H1 (cell line): Measurements from ENCODE around the gene FAM193A. TPM values are rescaled to one million over a fixed set of nuclear protein-coding genes. Genes with fewer than 3 reads are reported as not detected.

Experiments
- CTCF ChIA-PET: fragments of 300-600 bp; sonication (Branson Sonifier 250); formaldehyde crosslinking; loops from one replicate; lab custom pipeline; 2021; ENCODE audit not compliant: partially characterized antibody; lab: Charles Lee
- POLR2A ChIA-PET: fragments of 300-600 bp; sonication (Branson Sonifier 250); formaldehyde crosslinking; loops from one replicate; lab custom pipeline; 2021; ENCODE audit warnings: inconsistent platforms; ENCODE audit not compliant: partially characterized antibody; lab: Charles Lee
- DNase-seq, 2 experiments: peaks; one replicate each; pipeline versions ENCODE4 v3.0.0 to v3.0.0-alpha.2; 2010 to 2022; ENCODE audit warnings: low spot score in 2 of 2, low read depth in 1 of 2, mixed read lengths in 1 of 2
- FAIRE-seq: peaks from 2 replicates; lab custom pipeline; 2011; peaks lifted over from hg19 to GRCh38; lab: Jason Lieb, UNC
- H2AFZ ChIP-seq: 2 replicates; pipeline ENCODE4 v1.8.1; 2012; ENCODE audit warnings: low read length, inconsistent platforms
- H2AK5ac ChIP-seq: 2 replicates; pipeline ENCODE4 v1.6.1; 2013; ENCODE audit warnings: low read depth, low read length
- H2BK120ac ChIP-seq: replicated peaks from 2 replicates; pipeline ENCODE3; 2013; ENCODE audit warnings: low read depth, low read length, inconsistent platforms
- H2BK12ac ChIP-seq: 2 replicates; pipeline ENCODE4 v1.6.1; 2013; ENCODE audit warnings: low read depth, low read length
- H2BK15ac ChIP-seq: 2 replicates; pipeline ENCODE4 v1.6.1; 2013; ENCODE audit warnings: low read length
- H2BK20ac ChIP-seq: 2 replicates; pipeline ENCODE4 v1.6.1; 2013; ENCODE audit warnings: low read length
- H2BK5ac ChIP-seq: 2 replicates; pipeline ENCODE4 v1.6.1; 2013; ENCODE audit warnings: low read depth, low read length
- H3K14ac ChIP-seq: 2 replicates; pipeline ENCODE4 v1.6.1; 2013; ENCODE audit warnings: inconsistent platforms; ENCODE audit not compliant: insufficient read length
- H3K18ac ChIP-seq: 2 replicates; pipeline ENCODE4 v1.6.1; 2013; ENCODE audit warnings: low read length; ENCODE audit errors: extremely low read depth
- H3K23ac ChIP-seq: 2 replicates; pipeline ENCODE4 v1.6.1; 2013; ENCODE audit warnings: inconsistent platforms; ENCODE audit not compliant: insufficient read length
- H3K23me2 ChIP-seq: 2 replicates; pipeline ENCODE4 v1.6.1; 2013; ENCODE audit warnings: low read depth, low read length
- H3K27ac ChIP-seq: 2 replicates; pipeline ENCODE4 v1.6.1; 2011; ENCODE audit warnings: low read depth, low read length, inconsistent platforms
- H3K27me3 ChIP-seq, 4 experiments: replicated peaks in 1 of 4; 1 replicate in 1 of 4; 2 replicates in 3 of 4; pipeline versions ENCODE4 v1.6.1 to v1.8.1; 2011 to 2013; ENCODE audit warnings: low read length in 3 of 4, mild to moderate bottlenecking in 3 of 4, inconsistent platforms in 2 of 4, mixed read lengths in 2 of 4, moderate library complexity in 1 of 4; ENCODE audit not compliant: control insufficient read depth in 3 of 4, insufficient read depth in 3 of 4; ENCODE audit errors: extremely low read depth in 1 of 4
- H3K36me3 ChIP-seq, 4 experiments: 2 replicates each; pipeline versions ENCODE4 v1.6.1 to v1.8.1; 2011 to 2013; ENCODE audit warnings: mild to moderate bottlenecking in 4 of 4, low read length in 3 of 4, moderate library complexity in 2 of 4, control low read depth in 1 of 4, inconsistent platforms in 1 of 4; ENCODE audit not compliant: insufficient read depth in 4 of 4, control insufficient read depth in 2 of 4
- H3K4ac ChIP-seq: replicated peaks from 2 replicates; pipeline ENCODE3; 2013; ENCODE audit warnings: low read length, low read depth, mixed read lengths, inconsistent platforms; ENCODE audit not compliant: insufficient read length
- H3K4me1 ChIP-seq, 4 experiments: replicated peaks in 1 of 4; 1 replicate in 1 of 4; 2 replicates in 3 of 4; pipeline versions ENCODE4 v1.6.1 to v1.8.1; 2011 to 2013; ENCODE audit warnings: low read length in 3 of 4, inconsistent platforms in 2 of 4, mixed read lengths in 1 of 4; ENCODE audit not compliant: insufficient read depth in 4 of 4, control insufficient read depth in 3 of 4
- H3K4me2 ChIP-seq, 2 experiments: 2 replicates each; pipeline versions ENCODE4 v1.6.1 to v1.8.1; 2011 to 2013; ENCODE audit warnings: low read depth in 2 of 2, low read length in 2 of 2, control low read depth in 1 of 2, inconsistent platforms in 1 of 2, mild to moderate bottlenecking in 1 of 2; ENCODE audit not compliant: insufficient read depth in 1 of 2
- H3K4me3 ChIP-seq, 4 experiments: fragments of 200-600, 300-600 bp in 1 of 4; sonication (generic), shearing (Covaris generic), sonication (Bioruptor Twin) in 1 of 4; 2 replicates each; pipeline versions ENCODE4 v1.5.1 to v1.8.1; 2011 to 2016; ENCODE audit warnings: low read length in 4 of 4, low read depth in 3 of 4, control low read depth in 2 of 4, inconsistent platforms in 2 of 4, mild to moderate bottlenecking in 2 of 4, mixed read lengths in 1 of 4, moderate library complexity in 1 of 4; ENCODE audit not compliant: insufficient read depth in 2 of 4; ENCODE audit errors: extremely low read depth in 1 of 4
- H3K56ac ChIP-seq: replicated peaks from 2 replicates; pipeline ENCODE3; 2013; ENCODE audit warnings: low read depth, mild to moderate bottlenecking, mixed read lengths, low read length, inconsistent platforms; ENCODE audit not compliant: insufficient read length
- H3K79me1 ChIP-seq: 2 replicates; pipeline ENCODE4 v1.6.1; 2013; ENCODE audit warnings: low read depth, low read length, control low read depth
- H3K79me2 ChIP-seq, 2 experiments: 2 replicates each; pipeline versions ENCODE4 v1.6.1 to v1.8.1; 2012 to 2013; ENCODE audit warnings: low read length in 2 of 2, mild to moderate bottlenecking in 2 of 2, inconsistent platforms in 1 of 2; ENCODE audit not compliant: insufficient read depth in 2 of 2, control insufficient read depth in 1 of 2
- H3K9ac ChIP-seq, 4 experiments: replicated peaks in 1 of 4; 1 replicate in 1 of 4; 2 replicates in 3 of 4; pipeline versions ENCODE4 v1.6.1 to v1.8.1; 2011 to 2013; ENCODE audit warnings: low read depth in 3 of 4, low read length in 3 of 4, control low read depth in 2 of 4, mild to moderate bottlenecking in 2 of 4, moderate library complexity in 2 of 4, inconsistent platforms in 1 of 4; ENCODE audit errors: extremely low read depth in 1 of 4
- H3K9me3 ChIP-seq, 2 experiments: 2 replicates each; pipeline versions ENCODE4 v1.6.1 to v1.8.1; 2012 to 2013; ENCODE audit warnings: mild to moderate bottlenecking in 2 of 2, moderate library complexity in 2 of 2, control low read depth in 1 of 2, inconsistent platforms in 1 of 2, low read depth in 1 of 2, low read length in 1 of 2, mixed read lengths in 1 of 2; ENCODE audit not compliant: insufficient read depth in 2 of 2
- H4K20me1 ChIP-seq, 2 experiments: replicated peaks in 1 of 2; 2 replicates each; pipeline versions ENCODE3 to v1.8.1; 2011 to 2013; ENCODE audit warnings: inconsistent platforms in 2 of 2, low read length in 2 of 2, mild to moderate bottlenecking in 1 of 2; ENCODE audit not compliant: insufficient read depth in 2 of 2, control insufficient read depth in 1 of 2
- H4K5ac ChIP-seq: 2 replicates; pipeline ENCODE4 v1.6.1; 2013; ENCODE audit warnings: low read length, low read depth, mixed read lengths, inconsistent platforms; ENCODE audit not compliant: insufficient read length
- H4K8ac ChIP-seq: 2 replicates; pipeline ENCODE4 v1.8.0; 2013; ENCODE audit warnings: mild to moderate bottlenecking, moderate library complexity, low read length, inconsistent platforms; ENCODE audit not compliant: insufficient read depth; ENCODE audit errors: extremely low read depth
- H4K91ac ChIP-seq: replicated peaks from 2 replicates; pipeline ENCODE3; 2013; ENCODE audit warnings: low read length, mixed read lengths, inconsistent platforms; ENCODE audit not compliant: insufficient read length
- CREB1 ChIP-seq: IDR thresholded peaks from 2 replicates; pipeline ENCODE4 v1.6.1; 2012; ENCODE audit warnings: inconsistent platforms
- HDAC2 ChIP-seq, 2 experiments: fragments of 300-600 bp in 1 of 2; sonication (generic) in 1 of 2; IDR thresholded peaks; 2 replicates each; pipeline ENCODE4 v1.6.1; 2011 to 2012; ENCODE audit warnings: low read depth in 2 of 2, low read length in 2 of 2, mild to moderate bottlenecking in 2 of 2, moderate library complexity in 2 of 2, borderline replicate concordance in 1 of 2, inconsistent platforms in 1 of 2
- JUN ChIP-seq: IDR thresholded peaks from 2 replicates; pipeline ENCODE4 v1.6.1; 2011; ENCODE audit warnings: low read depth, mild to moderate bottlenecking, improper control_type of control experiment, low read length
- KDM1A ChIP-seq: fragments of 200-600, 300-600 bp; sonication (generic); IDR thresholded peaks from 2 replicates; pipeline ENCODE4 v1.7.1; 2016; ENCODE audit warnings: mild to moderate bottlenecking, low read length, borderline replicate concordance
- MAFK ChIP-seq: IDR thresholded peaks from 2 replicates; pipeline ENCODE4 v1.6.1; 2012; ENCODE audit warnings: low read depth, mild to moderate bottlenecking, improper control_type of control experiment, low read length
- PHF8 ChIP-seq: fragments of 200-600 bp; sonication (generic); conservative IDR thresholded peaks from 2 replicates; pipeline ENCODE4 v1.7.1; 2012; ENCODE audit warnings: low read depth, mild to moderate bottlenecking, inconsistent platforms, low read length, moderate library complexity
- RNF2 ChIP-seq: fragments of 200-900, 300-1000 bp; sonication (generic); IDR thresholded peaks from 2 replicates; pipeline ENCODE4 v1.7.1; 2016; ENCODE audit warnings: borderline replicate concordance, low read depth, mild to moderate bottlenecking, antibody characterized with exemption, low read length; ENCODE audit not compliant: poor library complexity, severe bottlenecking; ENCODE audit errors: missing control alignments
- SAP30 ChIP-seq: fragments of 300-600 bp; sonication (generic); IDR thresholded peaks from 2 replicates; pipeline ENCODE4 v1.7.1; 2012; ENCODE audit warnings: low read length, moderate library complexity, mild to moderate bottlenecking, inconsistent platforms; ENCODE audit not compliant: insufficient read depth, insufficient replicate concordance
- SP1 ChIP-seq: IDR thresholded peaks from 2 replicates; pipeline ENCODE4 v1.6.1; 2011; ENCODE audit warnings: low read depth, low read length
- SP2 ChIP-seq: IDR thresholded peaks from 2 replicates; pipeline ENCODE4 v1.6.1; 2012; ENCODE audit warnings: mild to moderate bottlenecking, low read length, inconsistent platforms
- SRF ChIP-seq: IDR thresholded peaks from 2 replicates; pipeline ENCODE4 v1.6.1; 2011; ENCODE audit warnings: mild to moderate bottlenecking, low read depth, low read length, moderate library complexity
- WGBS, 2 experiments: shearing (Covaris generic) in 1 of 2; methylation state at CpG; one replicate each; pipeline versions ENCODE4 v1.1.6 to v1.1.7; 2013 to 2015; ENCODE audit warnings: low lambda C conversion rate in 2 of 2, mixed read lengths in 2 of 2, inconsistent platforms in 1 of 2, low coverage in 1 of 2, missing lambda C conversion rate in 1 of 2; ENCODE audit not compliant: insufficient replicate concordance in 2 of 2, insufficient coverage in 1 of 2, insufficient read length in 1 of 2; ENCODE audit errors: extremely low coverage in 1 of 2, missing lambda C conversion rate in 1 of 2; 5-methylcytosine and 5-hydroxymethylcytosine counted together
- polyA plus RNA-seq, 7 experiments: library from polyadenylated mRNA; depleted of rRNA in 3 of 7; stranded (reverse) in 5 of 7; unstranded in 2 of 7; fragments of >200 nt in 5 of 7; fragments of 200-250 nt in 2 of 7; gene quantifications; 1 replicate in 5 of 7; 2 replicates in 1 of 7; 4 replicates in 1 of 7; pipeline versions ENCODE4 v1.2.1 to v1.2.3, GENCODE V29; 2011 to 2013; ENCODE audit warnings: missing spikeins in 2 of 7, mixed read lengths in 2 of 7
- total RNA-seq: library from RNA; stranded (reverse); fragmentation: NEBNext Ultra II Directional; extraction: Animal tissue kit (Norgen Biotek cat#: 25700); gene quantifications from 2 replicates; pipeline ENCODE4 v1.2.1, GENCODE V29; 2021
- TF ChIP-seq, protein P1 (sequence below): IDR thresholded peaks from 2 replicates; pipeline ENCODE4 v1.6.1; 2011; ENCODE audit warnings: low read length, improper control_type of control experiment

The FAM193A gene
- total and polyA plus RNA-seq, 2 of the 8 experiments (the other 6 are each of a cell fraction or from before 2014, with no cell fraction given) = 8.7 to 26.2 TPM

- H3K36me3 ChIP-seq = peaks cover 21 to 43% (median 36%) of the 10 kb centered on the region in 4 experiments
- CTCF ChIA-PET = interaction anchor here (0.6 to 0.7 kb wide), 2 partner anchors 9 to 13 kb away, joined by 3 read pairs; no protein-coding TSS in a partner anchor
- peaks cover 5 to 7% of the 10 kb centered on the region in 2 experiments for H4K20me1 ChIP-seq
- no peak overlapping the region for H2AK5ac ChIP-seq
- no peak overlapping the region for H2BK120ac ChIP-seq
- WGBS, 2 experiments = 91% methylated on average over 2 of the region's 2 CpGs; no CpG with 5 or more reads in 1 of the 2 experiments
- no peak overlapping the region for H3K56ac ChIP-seq
- H2BK12ac ChIP-seq = no peak overlapping the region
- H3K14ac ChIP-seq = no peak overlapping the region
- H3K9ac ChIP-seq = no peak overlapping the region
- 0 out of 2 replicates have a peak, but pooled peaks cover 3% of the 10 kb centered on the region for H3K79me1 ChIP-seq
- H3K79me2 ChIP-seq = no peaks in the 10 kb centered on the region
- H4K8ac ChIP-seq = no peak overlapping the region
- H3K4me1 ChIP-seq = no peaks in the 10 kb centered on the region
- H3K27ac ChIP-seq = no peak overlapping the region
- no peak overlapping the region for H4K91ac ChIP-seq
- H3K4ac ChIP-seq = no peak overlapping the region
- H3K4me2 ChIP-seq = no peak overlapping the region
- no peak overlapping the region for H4K5ac ChIP-seq
- FAIRE-seq (no peak), DNase-seq (no peak)
- no peak overlapping the region for H3K23ac ChIP-seq
- no peaks in the 10 kb centered on the region for H3K9me3 ChIP-seq
- POLR2A ChIA-PET = interaction anchor here (0.7 to 1.7 kb wide), 3 partner anchors 9 to 375 kb away, joined by 3 to 6 read pairs (median 5); no protein-coding TSS in a partner anchor
- no peak for TF ChIP-seq SRF
- TF ChIP-seq RNF2 = no peak
- no peak for TF ChIP-seq SAP30
- TF ChIP-seq SP2 = no peak
- no peak for TF ChIP-seq JUN
- no peak for TF ChIP-seq PHF8
- no peak for TF ChIP-seq MAFK
- TF ChIP-seq CREB1 = no peak
- TF ChIP-seq SP1 = no peak
- TF ChIP-seq KDM1A = no peak
- TF ChIP-seq, protein P1, sequence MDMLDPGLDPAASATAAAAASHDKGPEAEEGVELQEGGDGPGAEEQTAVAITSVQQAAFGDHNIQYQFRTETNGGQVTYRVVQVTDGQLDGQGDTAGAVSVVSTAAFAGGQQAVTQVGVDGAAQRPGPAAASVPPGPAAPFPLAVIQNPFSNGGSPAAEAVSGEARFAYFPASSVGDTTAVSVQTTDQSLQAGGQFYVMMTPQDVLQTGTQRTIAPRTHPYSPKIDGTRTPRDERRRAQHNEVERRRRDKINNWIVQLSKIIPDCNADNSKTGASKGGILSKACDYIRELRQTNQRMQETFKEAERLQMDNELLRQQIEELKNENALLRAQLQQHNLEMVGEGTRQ = no peak
- no peak for TF ChIP-seq HDAC2 (IDR thresholded peaks at IDR 0.05; ENCODE audit: borderline replicate concordance in 1 of 2, low read depth in 2 of 2, low read length in 2 of 2)
- H2BK15ac ChIP-seq = no peak overlapping the region
- no peak overlapping the region for H3K4me3 ChIP-seq
- H3K18ac ChIP-seq = no peak overlapping the region
- no peak overlapping the region for H2BK20ac ChIP-seq
- no peaks in the 10 kb centered on the region for H3K23me2 ChIP-seq
- H3K27me3 ChIP-seq = no peaks in the 10 kb centered on the region
- H2AFZ ChIP-seq = no peak overlapping the region
- no peak overlapping the region for H2BK5ac ChIP-seq
These were observed 19.8 kb upstream of the FAM193A start for GRCh38 chr4:2516635-2517034.
